GM18907 (cell line): ENCODE results near the gene SNRPD2.
"Not testable (repeated sequence)": the region's sequence is repeated elsewhere in the genome, so short reads cannot be mapped to it uniquely, and the experiment has no call there.

ENCODE experiments used
- ATAC-seq: cut with Tn5 transposase; IDR thresholded peaks from one replicate; pipeline ENCODE4 v1.9.1; 2021; ENCODE audit warnings: mild to moderate bottlenecking, moderate library complexity; ENCODE audit not compliant: unreplicated experiment

SNRPD2 gene

DNA sequence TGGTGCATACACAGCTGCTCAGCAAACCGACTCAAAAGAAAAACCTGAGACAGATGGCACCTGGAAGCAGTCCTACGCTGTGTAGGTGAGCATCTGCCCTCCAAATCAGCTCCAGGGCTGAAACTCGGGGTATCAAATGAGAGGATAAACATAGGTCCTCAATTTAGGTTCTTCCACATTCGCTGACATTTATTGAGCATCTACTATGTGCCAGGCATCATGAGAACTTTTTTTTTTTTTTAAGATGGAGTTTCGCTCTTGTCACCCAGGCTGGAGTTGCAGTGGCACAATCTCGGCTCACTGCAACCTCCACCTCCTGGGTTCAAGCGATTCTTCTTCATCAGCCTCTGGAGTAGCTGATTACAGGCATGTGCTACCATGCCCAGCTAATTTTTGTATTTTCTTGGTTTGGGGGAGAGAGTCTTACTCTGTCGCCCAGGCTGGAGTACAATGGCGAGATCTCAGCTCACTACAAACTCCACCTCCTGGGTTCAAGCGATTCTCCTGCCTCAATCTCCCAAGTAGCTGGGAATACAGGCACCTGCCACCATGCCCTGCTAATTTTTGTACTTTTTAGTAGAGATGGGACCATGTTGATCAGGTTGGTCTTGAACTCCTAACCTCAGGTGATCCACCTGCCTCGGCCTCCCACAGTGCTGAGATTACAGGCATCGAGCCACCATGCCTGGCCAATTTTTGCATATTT lies 14.1 kb upstream of the SNRPD2 start:
- ATAC-seq: peak; percentile 3

DNA sequence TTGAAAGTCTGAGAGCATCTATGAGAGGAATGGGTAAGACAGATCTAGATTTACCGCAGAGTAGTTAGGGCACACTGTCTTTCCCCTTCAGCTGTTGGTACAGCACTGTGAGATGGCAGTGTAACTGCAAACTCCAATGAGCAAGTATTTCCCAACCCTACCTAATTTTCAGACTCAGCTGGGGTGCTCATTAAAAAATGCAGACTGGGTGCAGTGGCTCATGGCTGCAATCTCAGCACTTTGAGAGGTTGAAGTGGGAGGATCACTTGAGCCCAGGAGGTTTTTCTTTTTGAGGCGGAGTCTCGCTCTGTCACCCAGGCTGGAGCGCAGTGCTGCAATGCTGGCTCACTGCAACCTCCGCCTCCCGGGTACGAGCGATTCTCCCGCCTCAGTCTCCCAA lies 13.4 kb upstream of the SNRPD2 start:
- no peak for ATAC-seq

DNA sequence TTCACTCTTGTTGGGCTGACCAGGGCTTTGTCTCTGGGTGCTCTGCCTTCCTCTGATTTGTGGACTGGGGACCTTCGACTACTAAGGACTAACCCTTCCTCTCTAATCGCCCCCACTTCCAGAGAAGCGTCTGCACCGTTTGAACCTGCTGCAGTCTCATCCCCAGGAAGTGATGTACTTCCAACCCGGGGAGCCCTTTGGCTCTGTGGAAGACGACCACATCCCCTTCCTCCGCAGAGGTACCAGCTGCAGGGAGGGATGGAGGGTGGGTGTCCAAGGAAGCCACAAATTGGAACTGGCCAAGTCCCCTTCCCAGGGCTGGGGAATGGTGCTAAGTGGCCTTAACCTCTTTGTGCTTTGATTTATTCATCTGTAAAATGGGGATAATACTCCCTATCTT lies 9.9 kb upstream of the SNRPD2 start:
- ATAC-seq: no peak

DNA sequence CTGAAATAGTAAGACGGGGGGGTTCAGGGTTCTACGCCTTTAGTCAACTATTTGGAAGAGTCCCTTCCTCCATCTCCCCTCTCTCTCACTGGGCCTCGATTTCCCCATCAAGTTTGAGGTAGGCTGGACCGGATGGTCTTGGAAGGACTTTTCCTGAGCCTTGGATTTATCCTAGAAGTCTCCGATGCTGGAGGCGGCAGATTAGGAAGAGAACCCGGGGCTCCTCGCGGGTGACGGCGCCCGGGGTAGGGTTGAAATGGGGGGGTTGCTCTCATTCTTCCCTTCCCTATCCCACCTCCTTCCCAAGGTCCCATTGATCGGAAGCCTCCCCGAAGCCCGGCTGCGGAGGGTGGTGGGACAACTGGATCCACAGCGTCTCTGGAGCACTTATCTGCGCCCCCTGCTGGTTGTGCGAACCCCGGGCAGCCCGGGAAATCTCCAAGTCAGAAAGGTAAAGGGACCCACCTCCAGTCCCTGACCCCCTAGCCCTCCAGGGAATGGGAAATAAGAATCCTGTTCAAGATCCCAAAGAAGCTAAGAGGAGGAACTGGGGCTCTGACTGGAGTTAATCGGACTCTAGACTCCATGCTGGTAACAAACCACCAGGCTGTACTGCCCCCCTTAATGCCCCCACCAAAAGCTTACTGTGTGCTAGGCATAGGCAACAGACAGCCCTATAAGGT lies 1.5 kb upstream of the SNRPD2 start:
- no peak for ATAC-seq

DNA sequence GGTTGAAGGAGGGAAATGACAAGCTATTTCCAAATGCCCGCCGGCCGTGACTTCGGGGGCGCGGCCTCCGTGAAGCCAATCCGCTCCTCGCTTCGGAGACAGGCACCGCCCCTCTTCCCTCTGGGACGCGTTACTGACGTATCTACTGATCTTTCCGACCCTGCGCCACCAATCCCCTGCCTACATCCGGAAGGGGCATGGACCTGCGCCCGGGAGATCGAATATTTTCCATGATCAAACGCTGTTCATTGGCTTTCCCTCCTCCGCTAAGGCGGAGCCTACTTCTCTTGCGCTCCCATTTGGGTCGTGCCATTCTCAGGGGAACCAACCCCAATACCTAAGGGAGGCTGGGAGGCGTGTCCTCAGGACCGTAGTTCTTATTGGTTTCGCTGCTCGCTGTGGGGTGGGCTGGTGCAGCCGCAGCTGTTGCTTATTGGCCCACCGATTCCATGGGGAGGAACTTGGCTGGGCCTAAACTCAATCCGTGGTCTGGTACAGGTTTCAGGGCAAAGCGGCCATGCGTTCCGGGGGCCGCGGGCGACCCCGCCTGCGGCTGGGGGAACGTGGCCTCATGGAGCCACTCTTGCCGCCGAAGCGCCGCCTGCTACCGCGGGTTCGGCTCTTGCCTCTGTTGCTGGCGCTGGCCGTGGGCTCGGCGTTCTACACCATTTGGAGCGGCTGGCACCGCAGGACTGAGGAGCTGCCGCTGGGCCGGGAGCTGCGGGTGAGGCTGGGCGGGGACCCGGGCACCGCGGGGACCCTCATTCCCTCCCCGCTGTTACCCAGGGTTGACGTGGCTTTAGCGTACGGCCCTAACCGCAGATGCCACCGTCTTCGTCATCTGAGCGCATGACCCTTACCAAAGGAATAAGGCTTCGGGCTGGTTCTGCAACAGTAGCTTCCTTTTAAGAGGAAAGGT lies 693 bp upstream of the SNRPD2 start, which contains the start of gene QPCTL:
Gene QPCTL, plus strand, starts transcription at position 480 of the 919 bp plus-strand sequence. Its CDS starts 38 bp downstream, at position 518.
- ATAC-seq: peak; percentile 87

DNA sequence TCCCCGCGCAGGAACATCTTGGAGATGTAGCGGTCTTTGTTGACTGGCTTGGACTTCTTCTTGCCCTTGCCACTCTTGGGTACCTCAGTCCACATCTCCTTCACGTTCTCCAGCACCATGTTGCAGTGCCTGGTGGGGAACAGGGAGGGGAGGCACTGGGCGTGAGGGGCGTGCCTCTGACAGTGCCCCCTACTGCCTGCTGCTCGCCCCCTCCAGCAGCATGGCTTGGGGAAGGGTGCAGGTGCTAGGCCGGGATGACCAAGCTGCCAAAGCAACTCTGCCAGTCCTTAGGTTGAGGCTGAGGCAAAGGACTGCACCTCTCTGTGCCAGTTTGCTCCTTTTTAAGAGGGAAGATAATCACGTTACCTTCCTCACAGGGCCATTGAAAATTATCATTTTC lies 4.2 kb downstream of the SNRPD2 start:
- ATAC-seq: no peak

DNA sequence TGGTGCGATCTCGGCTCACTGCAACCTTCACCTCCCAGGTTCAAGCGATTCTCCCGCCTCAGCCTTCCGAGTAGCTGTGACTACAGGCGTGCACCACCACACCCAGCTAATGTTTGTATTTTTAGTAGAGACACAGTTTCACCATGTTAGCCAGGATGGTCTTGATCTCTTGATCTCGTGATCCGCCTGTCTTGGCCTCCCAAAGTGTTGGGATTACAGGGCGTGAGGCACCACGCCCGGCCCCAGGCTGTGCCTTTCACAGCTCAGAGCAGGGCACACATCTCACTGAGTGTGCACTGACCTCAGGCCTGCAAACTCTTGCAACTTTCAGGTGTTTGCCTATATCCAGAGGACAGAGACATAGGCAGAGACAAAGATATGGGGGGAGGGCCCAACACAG lies 6.7 kb downstream of the SNRPD2 start:
- ATAC-seq: not testable (repeated sequence)

DNA sequence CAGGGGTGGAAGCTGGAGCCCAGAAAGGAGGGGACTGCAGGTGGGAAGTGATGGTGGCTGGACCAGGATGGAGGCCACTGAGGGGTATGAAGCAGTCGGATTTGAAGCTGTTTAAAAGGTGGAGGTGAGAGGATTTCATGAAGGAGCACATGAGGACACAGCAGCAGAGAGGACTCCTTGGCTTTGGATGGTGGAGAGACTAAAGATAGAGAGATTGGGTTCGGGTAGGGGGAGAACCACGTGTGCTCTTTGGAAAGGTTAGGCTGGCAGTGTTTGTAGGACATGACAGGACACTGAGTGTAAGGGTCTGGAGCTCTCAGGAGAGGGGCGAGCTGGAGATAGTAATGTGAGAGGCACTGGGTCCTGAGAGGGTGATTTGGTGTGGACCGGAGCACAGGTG lies 8.8 kb downstream of the SNRPD2 start:
- no peak for ATAC-seq

DNA sequence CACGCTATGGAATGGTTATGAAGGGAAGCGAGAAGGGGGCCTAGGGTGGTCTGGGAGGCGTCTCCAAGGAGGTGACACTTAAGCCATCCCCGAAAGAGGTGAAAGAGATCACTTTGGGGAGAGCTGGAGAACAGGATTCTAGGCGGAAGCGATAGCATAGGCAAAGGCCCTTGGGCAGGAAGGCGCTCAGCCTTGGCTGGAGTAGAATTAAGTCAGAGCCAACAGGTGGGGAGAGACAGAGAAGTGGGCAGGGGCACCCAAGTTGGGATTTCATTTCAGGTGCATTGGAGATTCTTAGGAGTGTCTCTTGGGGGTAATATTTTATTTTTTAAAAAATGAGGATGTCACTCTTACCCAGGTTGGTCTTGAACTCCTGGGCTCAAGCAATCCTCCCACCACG lies 9.6 kb downstream of the SNRPD2 start:
- no peak for ATAC-seq

DNA sequence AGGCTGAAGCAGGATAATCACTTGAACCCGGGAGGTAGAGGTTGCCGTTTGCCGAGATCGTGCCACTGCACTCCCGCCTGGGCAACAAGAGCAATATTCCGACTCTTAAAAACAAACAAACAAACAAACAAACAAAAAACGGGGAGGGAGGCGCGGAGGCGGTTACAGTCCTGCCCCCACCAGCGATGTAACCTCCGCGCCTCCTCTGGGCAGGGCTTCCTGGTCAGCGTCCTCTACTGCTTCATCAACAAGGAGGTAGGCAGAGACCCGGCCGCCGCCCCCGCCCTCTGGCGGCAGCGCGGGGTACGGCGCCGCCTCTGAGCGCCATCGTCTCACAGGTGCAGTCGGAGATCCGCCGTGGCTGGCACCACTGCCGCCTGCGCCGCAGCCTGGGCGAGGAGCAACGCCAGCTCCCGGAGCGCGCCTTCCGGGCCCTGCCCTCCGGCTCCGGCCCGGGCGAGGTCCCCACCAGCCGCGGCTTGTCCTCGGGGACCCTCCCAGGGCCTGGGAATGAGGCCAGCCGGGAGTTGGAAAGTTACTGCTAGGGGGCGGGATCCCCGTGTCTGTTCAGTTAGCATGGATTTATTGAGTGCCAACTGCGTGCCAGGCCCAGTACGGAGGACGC lies 10.2 kb downstream of the SNRPD2 start:
- ATAC-seq: no peak

DNA sequence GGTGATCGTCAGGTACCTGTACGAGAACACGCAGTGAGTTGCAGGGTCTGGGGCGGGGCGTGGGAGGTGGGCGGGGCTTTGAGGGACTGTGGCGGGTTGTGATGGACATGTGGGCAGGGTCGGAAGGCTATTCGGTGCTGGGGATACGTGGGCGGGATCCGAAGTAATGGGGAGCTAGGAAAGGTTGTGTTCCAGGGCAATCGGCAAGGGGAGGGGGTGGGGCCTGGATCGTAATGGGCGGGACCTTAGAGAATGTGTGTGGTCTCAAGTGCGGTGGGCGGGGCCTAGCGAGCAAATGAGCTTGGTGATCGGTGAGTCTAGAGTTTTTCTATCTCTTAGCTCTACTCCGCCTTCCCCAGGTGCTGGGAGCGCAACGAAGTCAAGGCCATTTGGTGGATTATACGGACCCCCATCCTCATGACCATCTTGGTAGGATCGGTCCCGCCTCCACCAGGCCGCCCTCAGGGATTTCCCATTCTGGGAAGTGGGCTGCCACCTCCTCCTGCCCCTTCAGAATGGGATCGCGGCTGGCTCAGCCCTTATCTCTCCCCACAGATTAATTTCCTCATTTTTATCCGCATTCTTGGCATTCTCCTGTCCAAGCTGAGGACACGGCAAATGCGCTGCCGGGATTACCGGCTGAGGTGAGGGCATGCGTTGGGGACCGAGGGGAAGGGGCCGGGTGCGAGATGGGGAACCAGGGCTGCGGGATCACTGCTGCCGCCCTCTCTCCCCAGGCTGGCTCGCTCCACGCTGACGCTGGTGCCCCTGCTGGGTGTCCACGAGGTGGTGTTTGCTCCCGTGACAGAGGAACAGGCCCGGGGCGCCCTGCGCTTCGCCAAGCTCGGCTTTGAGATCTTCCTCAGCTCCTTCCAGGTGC lies 14.2 kb downstream of the SNRPD2 start:
- ATAC-seq: peak; percentile 57

DNA sequence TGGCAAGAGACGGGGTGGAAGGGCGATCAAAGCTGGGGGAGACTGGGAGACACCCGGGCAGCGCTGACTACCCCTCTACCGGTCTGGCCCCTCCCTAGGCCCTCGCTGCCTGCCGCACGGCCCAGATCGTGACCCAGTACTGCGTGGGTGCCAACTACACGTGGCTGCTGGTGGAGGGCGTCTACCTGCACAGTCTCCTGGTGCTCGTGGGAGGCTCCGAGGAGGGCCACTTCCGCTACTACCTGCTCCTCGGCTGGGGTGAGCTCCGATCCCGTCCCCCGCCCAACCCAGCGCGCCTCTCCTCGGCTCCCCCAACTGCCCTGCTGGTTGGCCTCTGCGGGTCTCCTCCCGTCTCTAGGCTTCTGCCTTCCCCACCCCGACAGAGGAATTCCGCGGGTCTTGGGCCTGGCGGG lies 14.9 kb downstream of the SNRPD2 start:
- peak; percentile 17 for ATAC-seq

DNA sequence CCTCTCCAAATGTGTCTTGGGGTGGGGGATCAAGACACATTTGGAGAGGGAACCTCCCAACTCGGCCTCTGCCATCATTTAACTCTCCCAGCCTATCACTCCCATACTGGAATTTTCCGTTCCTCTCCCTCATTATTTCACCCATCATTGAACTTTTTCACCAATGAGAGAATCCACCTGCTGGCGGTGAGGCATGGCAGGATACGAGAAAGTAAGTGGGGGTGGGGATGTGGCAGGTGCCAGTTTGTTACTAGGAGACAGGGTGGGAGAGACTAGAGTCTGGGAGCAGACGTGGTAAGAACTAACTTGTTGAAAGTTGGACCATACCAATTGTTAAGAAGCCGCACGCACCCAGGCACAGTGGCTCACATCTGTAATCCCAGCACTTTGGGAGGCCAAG lies 16.8 kb downstream of the SNRPD2 start:
- no peak for ATAC-seq

DNA sequence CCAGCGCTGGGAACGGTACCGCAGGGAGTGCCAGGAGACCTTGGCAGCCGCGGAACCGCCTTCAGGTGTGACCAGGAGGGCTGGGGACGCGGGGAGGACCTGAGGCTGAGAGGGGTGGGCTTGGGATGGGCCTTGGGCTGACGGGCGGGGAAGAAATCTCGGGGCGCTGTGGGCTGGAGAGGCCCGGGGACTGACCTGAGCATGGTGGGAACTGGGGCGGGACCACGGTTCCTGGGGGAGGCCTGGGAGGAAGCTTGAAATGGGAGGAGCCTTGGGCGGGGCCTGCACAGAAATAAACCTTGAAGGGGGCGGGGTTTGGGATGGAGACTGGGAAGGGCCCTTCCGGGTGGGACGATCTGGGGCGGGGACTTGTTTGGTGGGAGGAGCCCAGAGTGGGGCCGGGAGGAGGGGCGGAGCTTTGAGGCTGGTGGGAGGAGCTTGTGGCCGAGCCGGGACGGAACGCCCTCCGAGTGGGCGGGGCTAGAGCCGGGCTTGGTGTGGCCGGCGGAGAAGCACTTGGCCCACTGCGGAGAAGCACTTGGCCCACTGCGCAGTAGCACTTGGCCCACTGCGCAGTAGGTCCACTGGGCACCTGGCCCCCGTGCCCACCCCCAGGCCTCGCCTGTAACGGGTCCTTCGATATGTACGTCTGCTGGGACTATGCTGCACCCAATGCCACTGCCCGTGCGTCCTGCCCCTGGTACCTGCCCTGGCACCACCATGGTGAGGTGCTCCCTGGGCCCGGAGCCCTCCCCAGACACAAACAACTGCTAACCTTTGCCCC lies 20.9 kb downstream of the SNRPD2 start:
- ATAC-seq: peak; percentile 52

DNA sequence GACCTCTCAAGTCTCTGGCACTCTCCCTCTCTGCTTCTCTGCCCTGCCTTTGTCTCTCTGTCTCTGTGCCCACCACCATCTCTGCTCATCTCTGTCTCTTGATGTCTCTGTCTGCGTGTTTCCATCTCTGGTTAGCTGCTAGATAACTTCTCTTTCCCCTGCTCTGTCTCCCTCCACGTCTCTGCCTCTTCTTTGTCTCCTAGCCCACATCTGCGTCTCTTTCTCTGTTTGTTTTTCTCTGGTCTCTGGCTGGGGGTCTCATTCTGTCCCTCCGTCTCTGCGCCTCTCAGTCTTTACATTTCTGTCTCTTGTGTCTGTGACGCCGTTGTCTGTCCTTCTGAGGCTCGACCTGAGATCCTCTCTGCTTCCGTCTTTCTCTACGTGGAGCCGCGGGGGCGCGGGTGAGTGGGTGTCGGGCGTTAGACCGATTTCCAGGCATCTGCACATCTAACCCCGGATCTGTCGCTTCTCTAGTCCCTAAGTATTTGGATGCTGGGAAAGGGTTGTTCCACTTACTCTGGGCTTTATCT lies 23.3 kb downstream of the SNRPD2 start:
- ATAC-seq: peak; percentile 2

DNA sequence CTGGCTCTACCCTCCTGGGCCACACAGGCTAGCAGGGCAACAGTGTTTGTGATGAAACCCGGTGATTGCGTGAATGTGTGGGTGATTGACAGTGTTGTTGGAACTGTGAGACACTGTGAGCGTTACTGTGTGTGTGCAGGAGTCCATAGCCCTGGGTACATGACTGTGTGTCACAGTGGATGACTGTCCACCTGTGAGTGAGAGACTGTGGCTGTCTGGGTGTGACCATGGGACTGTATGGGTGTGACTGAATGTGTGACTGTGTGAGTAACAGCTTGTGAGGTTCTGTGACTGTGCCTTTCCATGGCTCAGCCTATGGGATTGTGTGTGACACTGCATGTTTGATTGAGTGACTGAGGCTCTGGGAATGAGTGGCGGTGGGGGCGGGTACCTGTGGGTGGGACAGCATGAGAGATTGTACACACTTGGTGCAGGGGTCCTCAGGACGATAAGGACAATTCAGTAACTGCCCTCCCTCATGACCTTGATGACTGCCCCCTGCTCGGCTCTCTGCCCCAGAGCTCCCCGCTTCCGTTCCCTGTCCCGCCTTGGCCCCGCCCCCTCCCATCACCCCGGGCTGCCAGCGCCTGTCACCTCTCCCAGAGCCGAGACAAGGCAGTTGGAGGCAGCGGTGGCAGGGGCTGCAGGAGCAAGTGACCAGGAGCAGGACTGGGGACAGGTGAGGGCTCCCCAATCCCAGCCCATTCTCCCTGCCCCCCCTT lies 24.0 kb downstream of the SNRPD2 start, which contains the start of gene GIPR:
Gene GIPR, plus strand, starts transcription at position 602 of the 722 bp plus-strand sequence. CDS start 1,300 bp downstream, outside the sequence.
- no peak for ATAC-seq

DNA sequence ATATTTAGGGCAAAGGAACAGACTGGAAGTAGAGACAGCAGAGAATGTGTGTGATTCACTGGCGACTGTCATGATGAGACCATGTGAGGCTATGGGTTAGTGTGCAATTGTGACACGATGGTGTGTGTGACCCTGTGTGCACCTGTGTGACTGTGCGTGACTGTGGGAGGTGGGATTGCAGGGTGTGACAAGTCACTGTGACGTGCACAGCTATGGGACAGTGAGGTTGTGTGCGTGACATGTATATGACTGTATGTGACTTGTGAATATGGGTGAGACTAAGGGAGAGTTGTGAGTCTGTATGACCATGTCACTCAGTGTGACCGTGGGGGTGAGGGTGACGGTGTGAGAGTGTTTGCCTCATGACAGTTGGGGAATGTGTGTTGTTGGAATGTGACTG lies 27.2 kb downstream of the SNRPD2 start:
- ATAC-seq: no peak

DNA sequence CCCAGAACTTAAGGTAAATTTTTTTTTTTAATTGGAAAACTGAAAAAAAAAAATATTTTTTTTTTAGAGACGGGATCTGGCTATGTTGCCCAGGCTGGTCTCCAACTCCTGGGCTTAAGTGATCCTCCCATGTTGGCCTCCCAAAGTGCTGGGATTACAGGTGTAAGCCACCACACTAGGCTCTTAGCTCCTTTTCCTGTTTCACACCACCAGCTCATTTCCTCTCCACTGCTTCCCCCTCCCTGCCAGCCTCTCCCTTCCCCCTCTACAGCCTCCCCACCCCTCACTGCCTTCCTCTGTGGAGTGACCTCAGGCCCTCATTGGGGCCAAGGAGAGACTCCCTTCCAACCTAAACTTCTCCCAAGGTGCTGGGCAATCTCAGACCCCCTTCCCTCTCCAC lies 28.0 kb downstream of the SNRPD2 start:
- ATAC-seq: no peak
